Epidermal melanocyte (primary cell): ENCODE measurements around the gene HDHD3.
"Not testable (repeated sequence)": the region's sequence is repeated elsewhere in the genome, so short reads cannot be mapped to it uniquely, and the experiment has no call there.

ENCODE experiments used
- DNase-seq: peaks from one replicate; pipeline ENCODE4 v3.0.0; 2011; ENCODE audit warnings: low spot score; ENCODE audit not compliant: insufficient read length

The HDHD3 gene

GRCh38 chr9:113390192-113390960, 13.6 kb upstream of the HDHD3 start:
- DNase-seq, result no peak

- DNase-seq, result no peak
Observed at GRCh38 chr9:113389451-113389850, 12.7 kb upstream of the HDHD3 start.

- DNase-seq, result no peak
Observed at GRCh38 chr9:113388833-113389232, 12.0 kb upstream of the HDHD3 start.

- no peak for DNase-seq
Observed at GRCh38 chr9:113387560-113388230, 10.9 kb upstream of the HDHD3 start.

- DNase-seq, result no peak
Observed at GRCh38 chr9:113386571-113387393, 10.0 kb upstream of the HDHD3 start.

- DNase-seq, result no peak
Observed at GRCh38 chr9:113381909-113382411, 5.2 kb upstream of the HDHD3 start.

GRCh38 chr9:113381441-113381840, 4.7 kb upstream of the HDHD3 start:
- not testable (repeated sequence) for DNase-seq

- DNase-seq, result no peak
Observed at GRCh38 chr9:113380869-113381378, 4.1 kb upstream of the HDHD3 start.

- not testable (repeated sequence) for DNase-seq
Observed at GRCh38 chr9:113379829-113380210, 3.0 kb upstream of the HDHD3 start.

GRCh38 chr9:113379094-113379828, 2.5 kb upstream of the HDHD3 start:
- not testable (repeated sequence) for DNase-seq

GRCh38 chr9:113375057-113376023, 1.4 kb downstream of the HDHD3 start:
- DNase-seq, result no peak

GRCh38 chr9:113373676-113374392, 3.0 kb downstream of the HDHD3 start:
- DNase-seq, result no peak

- DNase-seq, result no peak
Observed at GRCh38 chr9:113373256-113373655, 3.5 kb downstream of the HDHD3 start.

- DNase-seq, result no peak
Observed at GRCh38 chr9:113372059-113372458, 4.7 kb downstream of the HDHD3 start.

- DNase-seq, result no peak
Observed at GRCh38 chr9:113370806-113371325, 5.9 kb downstream of the HDHD3 start.

- no peak for DNase-seq
Observed at GRCh38 chr9:113369855-113370140, 7.0 kb downstream of the HDHD3 start.

GRCh38 chr9:113368982-113369854, 7.6 kb downstream of the HDHD3 start:
- no peak for DNase-seq

- DNase-seq, result no peak
Observed at GRCh38 chr9:113368348-113368981, 8.3 kb downstream of the HDHD3 start.
